Measurements from ENCODE around the gene FBXW11.

GRCh38 chr5:171851251-171851650, 155.2 kb downstream of the FBXW11 start:
- TF ChIP-seq CTCF (IDR thresholded peaks at IDR 0.05; ENCODE audit: low read depth, low read length) = no peak
- no peak for TF ChIP-seq EZH2phosphoT487 (IDR thresholded peaks at IDR 0.05; ENCODE audit: low read depth)

Measured in OCI-LY3 (cell line).